Mammary epithelial cell (primary cell): Measurements from ENCODE around the gene RBM41.
"Not testable (repeated sequence)": the region's sequence is repeated elsewhere in the genome, so short reads cannot be mapped to it uniquely, and the experiment has no call there.

ENCODE experiments used
- CTCF ChIP-seq, 2 donors: IDR thresholded peaks in 1 of 2; conservative IDR thresholded peaks in 1 of 2; 2 replicates each; pipeline ENCODE4 v1.5.1; 2011 to 2012; ENCODE audit warnings: inconsistent platforms in 2 of 2, low read length in 2 of 2, mild to moderate bottlenecking in 2 of 2, control low read depth in 1 of 2, low read depth in 1 of 2; ENCODE audit not compliant: insufficient read depth in 1 of 2; ENCODE audit errors: extremely low read depth in 1 of 2
- EZH2 ChIP-seq: IDR thresholded peaks from 2 replicates; pipeline ENCODE4 v1.6.1; 2012; ENCODE audit warnings: low read length, inconsistent platforms, borderline replicate concordance

DNA sequence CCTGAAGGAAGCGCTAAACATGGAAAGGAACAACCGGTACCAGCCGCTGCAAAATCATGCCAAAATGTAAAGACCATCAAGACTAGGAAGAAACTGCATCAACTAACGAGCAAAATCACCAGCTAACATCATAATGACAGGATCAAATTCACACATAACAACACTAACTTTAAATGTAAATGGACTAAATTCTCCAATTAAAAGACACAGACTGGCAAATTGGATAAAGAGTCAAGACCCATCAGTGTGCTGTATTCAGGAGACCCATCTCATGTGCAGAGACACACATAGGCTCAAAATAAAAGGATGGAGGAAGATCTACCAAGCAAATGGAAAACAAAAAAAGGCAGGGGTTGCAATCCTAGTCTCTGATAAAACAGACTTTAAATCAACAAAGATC, 39.0 kb upstream of the RBM41 start:
- not testable (repeated sequence) for TF ChIP-seq CTCF (conservative IDR thresholded peaks at IDR 0.05 in 1 of 2, IDR thresholded peaks at IDR 0.05 in 1 of 2; ENCODE audit: extremely low read depth in 1 of 2, insufficient read depth in 1 of 2, low read depth in 1 of 2, low read length in 2 of 2); EZH2
